ENCODE data around the gene IMMP1L.

IMMP1L gene

DNA sequence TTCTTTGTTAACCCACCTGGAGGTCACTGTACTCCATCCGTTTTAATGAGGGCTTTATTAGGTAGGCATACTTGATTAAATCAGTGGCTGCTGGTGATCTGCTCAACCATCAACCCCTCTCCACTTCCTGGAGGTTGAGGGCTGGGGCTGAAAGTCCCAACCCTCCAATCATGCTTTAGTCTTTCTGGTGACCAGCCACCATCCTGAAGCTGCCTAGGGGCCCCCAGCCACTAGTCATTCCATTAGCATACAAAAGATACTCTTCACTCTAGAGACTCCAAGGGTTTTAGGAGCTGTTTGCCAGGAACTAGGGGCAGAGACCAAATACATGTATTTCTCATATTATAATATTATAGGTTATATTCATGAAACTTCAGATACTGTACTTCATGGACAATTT is 126.3 kb downstream of the IMMP1L start:
- Mint-ChIP-seq H3K27ac (no peak overlapping the region), H3K27me3 (no peaks in the 10 kb centered on the region), H3K4me1 (peaks cover 31% of the 10 kb centered on the region), H3K4me3 (no peak overlapping the region), H3K9me3 (peaks cover 5% of the 10 kb centered on the region), H3K36me3 (peaks cover 19% of the 10 kb centered on the region)
